Uterus (tissue), 4 donors: ENCODE measurements around the gene TLE3. TPM values are rescaled to one million over a fixed set of nuclear protein-coding genes. Genes with fewer than 3 reads are reported as not detected.

ENCODE experiments used
- DNase-seq, 2 donors: peaks; one replicate each; pipeline ENCODE4 v3.0.0-alpha.2; 2019 to 2020
- H3K27ac ChIP-seq, 2 donors: fragments of 200-600 bp; sonication (generic); 1 replicate in 1 of 2; 2 replicates in 1 of 2; pipeline ENCODE4 v1.5.1; 2016 to 2018
- H3K27me3 ChIP-seq, 2 donors: fragments of 200-600 bp; sonication (generic); one replicate each; pipeline ENCODE4 v1.5.1; 2018 to 2019; ENCODE audit warnings: control low read depth in 1 of 2
- H3K36me3 ChIP-seq, 2 donors: fragments of 200-600 bp; sonication (generic); one replicate each; pipeline ENCODE4 v1.5.1; 2019; ENCODE audit warnings: control low read depth in 1 of 2
- H3K4me1 ChIP-seq, 2 donors: fragments of 200-600 bp; sonication (generic); one replicate each; pipeline ENCODE4 v1.5.1; 2018 to 2019; ENCODE audit warnings: control low read depth in 1 of 2
- H3K4me3 ChIP-seq, 2 donors: fragments of 200-600 bp; sonication (generic); 1 replicate in 1 of 2; 2 replicates in 1 of 2; pipeline ENCODE4 v1.5.1; 2018 to 2019; ENCODE audit warnings: mild to moderate bottlenecking in 1 of 2
- H3K9me3 ChIP-seq, 2 donors: fragments of 200-600 bp; sonication (generic); one replicate each; pipeline ENCODE4 v1.5.1; 2019; ENCODE audit warnings: control low read depth in 1 of 2
- CTCF ChIP-seq, 4 experiments: fragments of 200-600 bp in 2 of 4; fragments of 450-650 bp in 2 of 4; sonication (generic) in 2 of 4; IDR thresholded peaks; one replicate each; pipeline ENCODE4 v1.5.1; 2016 to 2019; ENCODE audit warnings: antibody characterized with exemption in 4 of 4, mild to moderate bottlenecking in 2 of 4, moderate library complexity in 1 of 4
- POLR2A ChIP-seq, 2 donors: fragments of 450-650 bp; IDR thresholded peaks; one replicate each; pipeline ENCODE4 v1.6.1; 2016; ENCODE audit warnings: antibody characterized with exemption in 2 of 2, mild to moderate bottlenecking in 1 of 2, moderate library complexity in 1 of 2
- intact Hi-C: fragments of 100-400 bp; cut with DNase I; formaldehyde crosslinking; loops from one replicate; pipeline ENCODE4 v1.15.1; 2023; ENCODE audit warnings: low total_unique reads
- total RNA-seq, 4 donors: library from RNA; depleted of rRNA in 3 of 4; stranded (reverse); fragments of >200 nt in 3 of 4; gene quantifications; one replicate each; pipeline versions ENCODE4 v1.1.0 to v1.2.4, GENCODE V29; 2014 to 2023
- donor health status: DM: yes; HTN: yes; CAD: no.

The TLE3 gene
- total RNA-seq, 4 donors from 2014 or later = 7.4 to 244 (median 49.4) TPM

GRCh38 chr15:70093070-70093469 lies 4.6 kb downstream of the TLE3 start:
- Histone ChIP-seq H3K27ac (peak overlapping the region; percentile 10 to 35), H3K9me3 (no peaks in the 10 kb centered on the region), H3K36me3 (no peaks in the 10 kb centered on the region), H3K27me3 (no peaks in the 10 kb centered on the region), H3K4me1 (peaks cover 0 to 14% of the 10 kb centered on the region in 2 donors), H3K4me3 (no peak overlapping the region)
- intact Hi-C loops = loop anchor here (10.0 kb wide), 1 partner anchor 372 kb away; no protein-coding TSS in a partner anchor
- DNase-seq = no peak
- TF ChIP-seq POLR2A (IDR thresholded peaks at IDR 0.05) (no peak), CTCF (IDR thresholded peaks at IDR 0.05) (no peak)

GRCh38 chr15:70092464-70093027 lies 5.2 kb downstream of the TLE3 start:
- DNase-seq = no peak
- intact Hi-C loops = loop anchor here (10.0 kb wide), 1 partner anchor 372 kb away; no protein-coding TSS in a partner anchor
- Histone ChIP-seq H3K36me3 (no peaks in the 10 kb centered on the region), H3K27me3 (no peaks in the 10 kb centered on the region), H3K4me1 (peaks cover 0 to 14% of the 10 kb centered on the region in 2 donors), H3K27ac (peak overlapping the region in 1 of 2 donors; percentile 35), H3K9me3 (no peaks in the 10 kb centered on the region), H3K4me3 (no peak overlapping the region)
- TF ChIP-seq CTCF (IDR thresholded peaks at IDR 0.05) (no peak), POLR2A (IDR thresholded peaks at IDR 0.05) (no peak)

DNA sequence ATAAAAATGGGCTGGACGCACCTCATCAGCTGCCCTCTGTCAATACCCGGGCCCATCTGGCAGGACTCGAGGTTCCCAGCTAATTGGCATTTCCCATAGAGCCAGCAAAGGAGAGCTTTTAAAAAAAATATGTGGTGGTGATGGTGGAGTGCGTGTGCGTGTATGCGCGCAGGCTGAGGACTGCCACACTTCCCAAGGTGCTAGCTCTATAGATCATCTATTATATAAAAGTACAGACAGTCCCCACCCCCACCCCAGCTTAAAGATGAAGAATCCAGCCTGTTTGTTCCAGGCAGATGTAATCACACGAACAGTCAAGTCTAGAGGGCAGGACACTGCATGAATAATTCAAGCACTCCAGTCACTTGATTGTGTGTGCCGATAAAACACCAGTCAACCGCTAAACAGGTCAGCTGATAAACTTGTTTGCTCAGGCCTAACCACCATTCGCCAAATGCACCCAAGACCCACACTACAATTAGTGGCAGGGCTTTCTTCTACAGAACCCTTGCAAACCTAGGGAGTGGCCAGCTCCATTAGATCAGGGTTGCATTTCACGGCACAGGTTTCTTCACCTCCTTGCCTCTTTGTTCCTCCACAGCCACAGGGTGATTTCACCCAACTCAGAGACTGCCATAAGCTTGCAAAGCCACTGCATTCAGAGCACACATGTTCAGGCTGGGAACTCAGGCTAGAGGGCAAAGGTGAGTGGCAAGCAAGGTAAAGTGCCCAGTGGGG lies 5.8 kb downstream of the TLE3 start:
- Histone ChIP-seq H3K27ac (peak overlapping the region in 1 of 2 donors; percentile 35), H3K4me3 (no peak overlapping the region), H3K36me3 (no peaks in the 10 kb centered on the region), H3K27me3 (no peaks in the 10 kb centered on the region), H3K4me1 (peaks cover 0 to 14% of the 10 kb centered on the region in 2 donors), H3K9me3 (no peaks in the 10 kb centered on the region)
- DNase-seq = no peak
- intact Hi-C loops = loop anchor here (10.0 kb wide), 1 partner anchor 373 kb away; no protein-coding TSS in a partner anchor
- TF ChIP-seq CTCF (IDR thresholded peaks at IDR 0.05) (no peak), POLR2A (IDR thresholded peaks at IDR 0.05) (no peak)

GRCh38 chr15:70090436-70091296 lies 7.1 kb downstream of the TLE3 start:
- H3K27ac ChIP-seq = peak overlapping the region in 1 of 2 donors; percentile 63
- H3K4me1 ChIP-seq = peaks cover 0 to 14% of the 10 kb centered on the region in 2 donors
- no peak for TF ChIP-seq POLR2A (IDR thresholded peaks at IDR 0.05)
- no peak for TF ChIP-seq CTCF (IDR thresholded peaks at IDR 0.05)
- intact Hi-C loops = loop anchor here (10.0 kb wide), 1 partner anchor 374 kb away; no protein-coding TSS in a partner anchor
- no peaks in the 10 kb centered on the region for H3K9me3 ChIP-seq
- no peaks in the 10 kb centered on the region for H3K27me3 ChIP-seq
- DNase-seq = no peak
- H3K36me3 ChIP-seq = no peaks in the 10 kb centered on the region
- H3K4me3 ChIP-seq = no peak overlapping the region
